Lower leg skin (tissue), 3 donors: ENCODE data around the gene CEP192.

Source experiments
- POLR2A ChIP-seq, 2 donors: fragments of 450-650 bp; IDR thresholded peaks; one replicate each; pipeline ENCODE4 v1.6.1; 2016 to 2017; ENCODE audit warnings: antibody characterized with exemption in 2 of 2, mild to moderate bottlenecking in 1 of 2, moderate library complexity in 1 of 2
- TF ChIP-seq, protein P1 (sequence below), 3 donors: fragments of 450-650 bp; IDR thresholded peaks; one replicate each; pipeline ENCODE4 v1.5.1; 2016; ENCODE audit warnings: antibody characterized with exemption in 3 of 3, mild to moderate bottlenecking in 3 of 3, moderate library complexity in 2 of 3

GRCh38 chr18:12963069-12963468, 28.1 kb upstream of the CEP192 start:
- TF ChIP-seq, protein P1, sequence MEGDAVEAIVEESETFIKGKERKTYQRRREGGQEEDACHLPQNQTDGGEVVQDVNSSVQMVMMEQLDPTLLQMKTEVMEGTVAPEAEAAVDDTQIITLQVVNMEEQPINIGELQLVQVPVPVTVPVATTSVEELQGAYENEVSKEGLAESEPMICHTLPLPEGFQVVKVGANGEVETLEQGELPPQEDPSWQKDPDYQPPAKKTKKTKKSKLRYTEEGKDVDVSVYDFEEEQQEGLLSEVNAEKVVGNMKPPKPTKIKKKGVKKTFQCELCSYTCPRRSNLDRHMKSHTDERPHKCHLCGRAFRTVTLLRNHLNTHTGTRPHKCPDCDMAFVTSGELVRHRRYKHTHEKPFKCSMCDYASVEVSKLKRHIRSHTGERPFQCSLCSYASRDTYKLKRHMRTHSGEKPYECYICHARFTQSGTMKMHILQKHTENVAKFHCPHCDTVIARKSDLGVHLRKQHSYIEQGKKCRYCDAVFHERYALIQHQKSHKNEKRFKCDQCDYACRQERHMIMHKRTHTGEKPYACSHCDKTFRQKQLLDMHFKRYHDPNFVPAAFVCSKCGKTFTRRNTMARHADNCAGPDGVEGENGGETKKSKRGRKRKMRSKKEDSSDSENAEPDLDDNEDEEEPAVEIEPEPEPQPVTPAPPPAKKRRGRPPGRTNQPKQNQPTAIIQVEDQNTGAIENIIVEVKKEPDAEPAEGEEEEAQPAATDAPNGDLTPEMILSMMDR (IDR thresholded peaks at IDR 0.05): no peak
- TF ChIP-seq POLR2A (IDR thresholded peaks at IDR 0.05): no peak
